EH (cell line): Measurements from ENCODE around the gene PRR16.
A peak's percentile ranks its signal among the peaks of the same experiment; 100 is the strongest.

ENCODE experiments used
- DNase-seq: peaks from one replicate; pipeline ENCODE4 v3.0.0-alpha.2; 2015; ENCODE audit warnings: low read depth

PRR16 gene

DNA sequence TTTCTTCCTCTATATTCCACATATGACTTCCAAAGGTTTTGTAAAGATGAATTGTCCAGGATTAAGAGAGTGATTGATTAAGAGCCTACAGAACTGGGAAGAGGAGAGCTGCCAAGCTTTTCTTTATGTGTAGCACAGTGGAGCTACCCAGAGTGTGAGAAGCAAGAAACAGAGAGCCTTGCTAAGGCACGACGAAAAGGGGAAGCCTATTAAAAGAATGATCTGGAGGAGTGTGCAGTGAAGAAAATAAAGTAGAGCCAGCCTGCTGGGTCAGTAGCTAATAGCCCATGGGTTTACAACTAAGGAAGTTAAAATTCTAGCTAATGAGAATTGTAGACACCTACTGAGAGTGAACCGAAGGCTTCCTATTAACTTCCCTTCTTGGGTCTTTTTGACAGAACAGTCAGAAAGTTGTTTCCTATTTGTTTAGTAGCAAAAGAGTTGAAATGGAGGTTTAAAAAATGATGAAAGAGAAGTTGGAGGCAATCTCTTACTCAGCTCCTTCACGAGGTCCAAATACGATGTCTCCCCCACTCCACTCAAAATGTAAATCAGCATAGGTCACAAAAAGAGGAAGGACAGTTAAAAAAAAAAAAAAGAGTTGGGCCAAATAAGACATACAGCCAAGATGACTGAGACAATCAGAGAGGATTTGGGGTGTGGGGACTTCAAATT, 957 bp upstream of the PRR16 start:
- DNase-seq = no peak

GRCh38 chr5:120464627-120465435, 731 bp downstream of the PRR16 start:
- peak; percentile 81 for DNase-seq

- DNase-seq = peak; percentile 73
Measured at GRCh38 chr5:120465436-120465961, 1.4 kb downstream of the PRR16 start.

DNA sequence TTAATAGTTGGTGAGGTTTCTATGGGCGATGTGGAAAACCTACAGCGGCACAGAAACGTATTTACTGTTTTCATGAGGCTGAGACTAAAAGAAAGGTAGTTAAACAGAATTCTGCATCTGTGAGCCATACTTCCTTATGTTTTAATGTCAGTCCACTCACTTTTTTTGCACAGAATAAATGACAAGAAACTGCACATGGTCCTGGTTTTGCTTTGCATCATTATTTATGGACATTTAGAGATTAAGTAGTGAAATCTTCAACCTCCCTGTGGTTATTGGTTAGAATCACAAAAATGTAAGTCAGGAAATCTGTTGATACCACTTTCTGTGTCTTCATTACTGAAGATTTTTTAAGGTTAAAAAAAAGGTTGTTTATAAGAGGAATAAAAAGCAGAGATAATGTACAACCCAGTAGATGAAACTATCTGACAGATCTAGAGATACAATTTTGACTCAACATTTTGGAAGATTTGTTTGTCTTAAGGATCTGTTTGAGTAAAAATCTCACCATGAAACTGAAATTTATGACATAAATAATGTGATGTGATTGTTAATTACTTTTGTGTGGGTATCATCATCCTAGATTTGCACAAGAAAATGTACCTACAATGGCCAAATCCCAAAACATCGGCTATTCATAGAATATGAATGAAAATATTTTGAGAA, 2.4 kb downstream of the PRR16 start:
- peak; percentile 32 for DNase-seq

- no peak for DNase-seq
Measured at GRCh38 chr5:120471971-120472370, 7.9 kb downstream of the PRR16 start.

DNA sequence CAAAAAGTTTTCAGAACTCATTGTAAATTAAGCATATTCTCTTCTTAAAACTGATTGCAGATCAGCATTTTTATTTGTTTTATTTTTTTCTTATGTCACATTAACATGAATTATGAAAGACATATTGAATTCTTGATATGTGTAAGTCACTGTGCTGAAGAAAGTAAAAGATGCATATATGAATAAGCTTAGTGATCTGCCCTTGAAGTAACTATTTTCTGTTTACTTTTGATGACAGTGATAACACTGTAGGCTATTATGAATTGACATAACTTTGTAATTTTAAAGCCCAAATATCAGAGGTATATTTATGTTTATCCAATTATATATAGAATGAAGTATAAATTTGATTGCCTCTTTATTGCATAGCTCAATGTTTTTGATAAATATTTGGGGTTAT, 8.8 kb downstream of the PRR16 start:
- no peak for DNase-seq

DNA sequence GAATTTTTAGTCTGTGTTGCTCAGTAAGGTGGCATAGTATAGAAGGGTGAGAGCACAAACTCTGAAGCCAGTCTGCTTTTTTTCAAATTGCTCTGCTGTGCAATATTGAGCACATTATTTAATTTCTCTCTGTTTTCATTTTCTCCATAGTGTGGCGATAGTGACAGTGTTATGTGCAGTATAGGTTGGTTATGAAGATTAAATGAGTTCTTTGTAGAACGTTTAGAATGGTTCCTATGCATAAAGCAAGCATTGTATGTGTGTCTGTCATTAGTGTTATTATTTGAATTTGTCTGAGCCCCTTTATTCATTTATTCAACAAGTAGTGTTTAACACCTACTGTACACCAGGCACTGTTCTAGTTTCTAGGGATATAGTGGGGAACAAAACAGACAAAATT, 9.2 kb downstream of the PRR16 start:
- no peak for DNase-seq

- no peak for DNase-seq
Measured at GRCh38 chr5:120476063-120476462, 12.0 kb downstream of the PRR16 start.

GRCh38 chr5:120479066-120479465, 15.0 kb downstream of the PRR16 start:
- DNase-seq = peak; percentile 63

GRCh38 chr5:120499876-120500563, 35.9 kb downstream of the PRR16 start:
- no peak for DNase-seq

- no peak for DNase-seq
Measured at GRCh38 chr5:120502531-120502930, 38.4 kb downstream of the PRR16 start.

DNA sequence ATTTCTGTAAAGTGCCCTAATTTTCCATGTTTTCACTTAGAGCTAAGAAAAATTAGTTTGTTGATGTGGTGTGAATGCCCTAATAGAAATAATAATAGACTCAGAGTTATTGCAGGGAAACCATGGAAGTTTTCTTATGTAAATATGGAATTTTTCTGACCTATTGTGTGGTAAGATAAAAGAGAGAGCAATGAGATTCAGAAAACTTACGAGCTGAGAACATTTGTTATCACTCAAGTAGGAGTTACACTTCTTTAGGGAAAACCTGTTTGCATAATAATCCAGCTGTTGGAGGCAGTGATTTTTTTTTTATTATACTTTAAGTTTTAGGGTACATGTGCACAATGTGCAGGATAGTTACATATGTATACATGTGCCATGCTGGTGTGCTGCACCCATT, 39.2 kb downstream of the PRR16 start:
- no peak for DNase-seq

DNA sequence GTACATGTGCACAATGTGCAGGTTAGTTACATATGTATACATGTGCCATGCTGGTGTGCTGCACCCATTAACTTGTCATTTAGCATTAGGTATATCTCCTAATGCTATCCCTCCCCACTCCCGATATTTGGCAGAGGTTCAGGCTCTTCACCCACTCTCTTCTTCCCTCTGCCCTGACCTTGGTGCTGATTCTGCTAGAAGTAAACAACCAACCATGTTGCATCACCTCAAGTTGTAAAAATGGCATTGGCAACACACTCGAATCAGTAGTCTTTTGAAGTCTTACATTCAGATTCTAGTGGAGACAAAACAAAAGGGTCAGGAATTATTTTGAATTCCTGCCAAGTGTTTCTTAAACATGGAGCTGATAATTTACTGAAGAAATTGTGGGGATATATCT, 40.0 kb downstream of the PRR16 start:
- DNase-seq = no peak

DNA sequence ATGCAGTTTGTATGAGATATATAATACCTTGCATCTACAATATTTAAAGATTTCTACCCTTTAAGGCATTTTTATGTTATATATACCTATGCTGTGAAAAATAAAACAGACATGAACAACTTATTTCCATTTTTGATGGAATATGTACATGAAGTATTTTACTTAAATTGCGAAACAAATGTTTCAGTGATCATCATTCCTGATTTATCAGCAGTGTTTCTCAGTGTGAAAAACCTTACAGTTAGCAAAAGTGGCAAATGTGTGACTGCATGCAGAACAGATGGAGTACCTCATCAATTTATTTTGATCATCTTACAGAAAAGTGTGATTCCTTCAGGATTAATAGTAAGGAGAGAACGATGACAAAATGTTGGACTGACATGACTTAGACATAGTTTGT, 43.1 kb downstream of the PRR16 start:
- no peak for DNase-seq

DNA sequence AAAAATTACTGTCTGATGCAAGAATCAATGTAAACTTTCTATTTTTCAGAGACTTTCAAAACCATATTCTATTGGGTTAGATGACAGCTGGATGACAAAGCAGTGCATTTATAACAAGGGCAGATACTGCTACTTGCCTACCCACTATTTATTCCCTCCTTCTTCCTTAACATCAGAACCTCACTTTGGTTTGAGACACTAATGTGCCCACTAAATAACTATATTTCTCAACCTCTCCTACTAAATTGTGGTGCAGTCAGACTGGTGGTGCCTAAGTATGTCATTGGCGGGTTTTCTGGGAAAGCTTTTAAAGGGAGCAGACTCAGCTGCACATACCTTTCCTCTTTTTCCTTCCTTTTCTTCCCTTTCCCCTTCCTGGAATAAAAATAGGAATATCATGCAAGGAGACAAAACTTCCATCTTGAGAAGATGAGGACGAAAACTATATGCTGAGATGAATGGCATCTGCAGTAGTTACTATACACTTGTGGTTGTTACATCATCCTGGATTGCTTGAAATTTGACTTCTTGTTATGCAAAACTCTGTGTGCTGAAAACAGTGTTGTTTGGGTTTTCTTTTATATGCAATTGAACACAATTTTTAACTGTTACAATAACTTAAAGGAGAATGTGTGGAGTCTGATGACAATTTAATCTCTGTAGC, 43.8 kb downstream of the PRR16 start:
- DNase-seq = peak; percentile 35

- peak; percentile 69 for DNase-seq
Measured at GRCh38 chr5:120509053-120509452, 45.0 kb downstream of the PRR16 start.

DNA sequence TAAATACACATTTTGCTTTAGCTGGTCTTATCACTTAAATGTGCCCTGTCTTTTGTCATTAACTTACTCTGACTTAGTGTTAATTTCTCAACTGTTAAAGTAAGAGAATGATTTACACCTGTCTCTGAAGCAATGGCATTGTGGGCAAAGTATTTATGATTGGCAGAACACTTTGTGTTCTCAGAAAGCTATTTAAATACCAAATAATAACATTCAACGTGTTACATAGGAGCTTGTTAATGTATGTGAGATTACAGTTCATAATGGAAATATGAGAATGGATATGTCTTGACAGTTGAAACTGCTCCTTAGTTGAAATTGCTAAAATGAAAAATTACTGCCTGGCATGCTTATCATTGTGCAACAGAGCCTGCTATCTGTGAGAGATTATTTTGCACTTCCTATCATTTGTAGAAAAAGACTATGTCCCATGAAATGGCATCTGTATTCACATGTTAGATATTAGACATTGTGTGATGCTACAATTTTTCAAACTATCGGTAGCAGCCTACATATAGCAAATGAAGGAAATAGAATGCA, 46.1 kb downstream of the PRR16 start:
- no peak for DNase-seq

GRCh38 chr5:120510994-120511686, 47.0 kb downstream of the PRR16 start:
- no peak for DNase-seq

- no peak for DNase-seq
Measured at GRCh38 chr5:120512068-120512467, 48.0 kb downstream of the PRR16 start.

- DNase-seq = no peak
Measured at GRCh38 chr5:120512791-120513650, 48.9 kb downstream of the PRR16 start.
